GM18499 (cell line): ENCODE data around the gene RP2.

ENCODE experiments used
- ATAC-seq: cut with Tn5 transposase; IDR thresholded peaks from one replicate; pipeline ENCODE4 v1.9.1; 2021; ENCODE audit warnings: moderate number of reproducible peaks; ENCODE audit not compliant: insufficient read depth, unreplicated experiment

The RP2 gene

DNA sequence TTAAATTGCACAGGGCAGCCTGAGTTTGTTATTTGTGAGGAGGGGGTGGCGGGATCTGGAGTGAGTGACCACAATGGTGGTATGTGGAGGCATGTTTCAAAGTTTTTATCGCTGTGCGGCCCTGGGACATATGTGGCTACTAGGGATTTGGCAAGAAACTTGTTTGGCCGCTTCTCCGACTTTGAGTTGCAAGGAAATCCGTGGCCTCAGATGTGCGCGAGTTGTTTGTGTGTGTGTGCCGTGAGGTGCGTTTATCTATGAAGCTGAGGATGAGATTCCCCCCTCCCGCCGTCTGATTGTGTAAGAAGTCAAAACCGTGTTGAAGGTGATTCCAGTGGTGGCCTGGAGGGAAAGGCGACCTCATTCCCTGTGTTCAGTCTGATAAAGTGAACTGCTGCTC, 76.8 kb downstream of the RP2 start:
- no peak for ATAC-seq

DNA sequence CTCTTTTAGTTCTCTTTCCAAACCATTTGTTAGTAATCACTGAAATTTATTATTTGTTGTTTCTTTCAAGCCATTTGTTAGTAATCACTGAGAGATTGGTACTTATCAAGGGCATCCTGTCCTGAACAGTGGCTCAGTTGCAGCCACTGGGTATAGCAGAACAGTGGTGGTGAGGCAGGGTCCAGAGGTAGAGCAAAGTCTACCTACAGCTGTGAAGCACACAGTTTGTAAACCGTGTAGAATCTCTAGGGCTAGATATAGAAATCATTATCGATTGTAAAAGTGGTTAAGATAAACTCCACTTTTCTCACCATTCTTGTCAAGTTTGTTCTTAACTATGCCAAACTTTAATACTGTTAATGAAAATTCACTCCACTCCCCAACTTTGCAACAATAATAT, 79.4 kb downstream of the RP2 start:
- ATAC-seq: no peak

DNA sequence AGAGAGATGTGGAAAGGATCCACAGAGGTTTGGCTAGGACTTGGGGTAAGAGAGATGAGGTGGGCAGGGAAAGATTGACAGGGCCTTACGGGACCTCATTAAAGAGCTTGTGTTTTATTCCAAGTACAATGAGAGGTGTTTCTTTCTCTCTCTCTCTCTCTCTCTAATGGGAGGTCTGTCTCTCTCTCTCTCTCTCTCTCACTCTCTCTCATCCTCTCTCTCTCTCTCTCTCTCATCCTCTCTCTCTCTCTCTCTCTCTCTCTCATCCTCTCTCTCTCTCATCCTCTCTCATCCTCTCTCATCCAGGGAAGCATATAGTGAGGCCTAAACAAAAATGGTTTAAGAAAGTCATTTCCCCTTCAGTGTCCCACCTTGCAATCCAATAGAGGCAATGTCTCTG, 80.8 kb downstream of the RP2 start:
- ATAC-seq: no peak

DNA sequence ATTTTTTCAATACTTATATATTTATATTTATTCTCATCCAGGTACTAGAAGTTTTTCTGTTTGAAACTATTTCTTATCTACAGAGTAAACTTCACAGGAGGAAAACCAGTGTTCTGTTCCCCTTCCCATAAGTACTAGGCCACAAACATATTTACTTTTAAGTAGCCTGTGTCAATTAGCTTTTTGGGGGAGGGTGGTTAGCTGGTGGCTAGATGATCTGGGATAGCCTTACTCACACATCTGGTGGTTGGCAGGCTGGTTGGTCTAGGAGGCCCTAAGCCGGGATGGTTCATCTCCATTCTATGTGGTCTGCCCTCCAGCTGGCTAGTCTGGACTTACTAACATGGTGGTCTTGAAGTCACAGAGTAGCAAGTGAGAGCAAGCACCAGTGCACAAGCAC, 81.6 kb downstream of the RP2 start:
- no peak for ATAC-seq

DNA sequence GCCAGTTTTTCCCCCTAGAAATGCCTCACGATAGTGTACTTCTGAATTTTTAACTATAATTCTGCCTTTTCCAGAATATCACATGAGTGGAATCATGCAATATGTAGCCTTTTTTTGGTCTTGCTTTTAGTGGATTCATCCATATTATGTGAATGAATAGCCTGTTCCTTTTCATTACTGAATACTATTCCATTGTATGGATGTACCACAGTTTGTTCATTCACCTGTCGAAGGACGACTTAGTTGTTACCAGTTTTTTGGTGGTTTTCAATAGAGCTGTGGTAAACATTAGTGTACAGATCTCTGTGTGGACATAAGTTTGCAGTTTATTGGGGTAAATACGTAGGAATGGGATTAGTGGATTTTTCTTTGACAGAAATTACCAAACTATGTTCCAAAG, 83.4 kb downstream of the RP2 start:
- ATAC-seq: no peak

DNA sequence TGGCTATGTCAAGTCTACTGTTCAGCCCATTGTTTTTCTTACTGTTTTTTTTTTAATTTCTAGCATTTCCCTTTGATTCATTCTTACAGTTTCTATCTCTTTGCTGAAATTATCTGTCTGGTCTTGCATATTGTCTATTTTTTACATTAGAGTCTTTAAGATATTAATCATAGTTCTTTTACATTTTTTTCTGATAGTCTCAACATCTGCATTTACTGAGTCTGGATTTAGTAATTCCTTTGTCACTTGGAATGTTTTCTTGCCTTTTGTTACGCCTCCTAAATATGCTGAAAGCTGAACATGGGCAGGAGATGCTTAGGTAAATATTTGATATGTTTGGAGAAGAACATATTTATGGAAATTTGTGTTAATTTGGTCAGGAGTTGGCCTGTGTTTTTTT, 85.8 kb downstream of the RP2 start:
- no peak for ATAC-seq

DNA sequence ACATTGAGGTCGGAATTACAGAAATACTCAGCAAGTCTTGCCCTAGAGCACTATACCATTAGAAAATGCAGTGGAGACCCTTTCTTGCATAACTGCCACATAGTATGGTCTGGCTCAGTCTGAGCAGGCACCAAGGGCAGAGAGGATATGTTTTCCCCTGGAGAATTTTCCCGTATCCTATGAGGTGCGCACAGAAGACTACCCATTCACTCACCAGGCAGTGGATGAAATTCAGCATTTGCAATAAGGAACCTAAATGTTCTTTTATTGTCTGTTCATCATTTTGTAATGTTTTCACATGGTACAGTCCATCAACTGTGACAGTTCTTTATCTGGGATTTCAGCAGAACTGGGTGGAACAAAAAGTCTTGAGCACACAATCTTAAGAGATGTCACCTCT, 90.9 kb downstream of the RP2 start:
- no peak for ATAC-seq

DNA sequence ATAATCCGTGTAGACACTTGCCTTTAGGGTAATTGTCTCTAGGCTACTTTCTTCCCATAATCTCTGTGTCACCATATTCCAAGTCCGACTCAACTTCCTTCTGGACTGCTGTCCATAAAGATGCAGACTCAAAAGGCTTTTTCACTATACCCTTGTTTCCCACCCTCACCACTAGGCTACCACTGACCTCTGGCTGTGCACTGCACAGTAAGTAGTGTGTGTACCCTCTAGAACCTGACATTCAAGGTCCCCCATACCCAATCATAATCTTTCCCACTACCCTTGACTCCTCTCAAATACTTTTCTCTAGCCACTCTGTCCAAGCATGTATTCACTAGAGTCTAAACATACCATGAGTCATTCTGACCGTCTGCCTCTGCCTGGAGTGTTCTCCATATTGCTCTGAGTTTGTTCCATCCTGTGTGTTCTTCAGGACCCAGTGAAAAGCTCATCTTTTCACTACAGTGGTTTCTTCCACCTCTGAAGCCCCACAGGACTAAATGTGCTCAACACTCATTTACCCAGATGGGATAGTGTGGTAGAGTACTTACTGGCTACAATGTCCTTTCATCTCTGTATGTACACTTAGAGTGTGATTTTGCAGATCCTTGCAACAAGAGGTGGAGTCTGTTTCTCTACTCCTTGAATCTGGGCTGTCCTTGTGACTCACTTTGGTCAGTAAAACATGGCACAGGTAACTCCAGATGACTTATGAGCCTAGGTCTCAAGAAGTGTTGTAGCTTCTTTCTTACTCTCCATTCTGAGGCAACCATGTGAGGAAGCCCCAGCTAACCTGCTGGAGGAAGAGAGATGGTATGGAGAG, 92.8 kb downstream of the RP2 start:
- no peak for ATAC-seq
